ENCODE data around the gene ARHGAP26. TPM values are rescaled to one million over a fixed set of nuclear protein-coding genes. Genes with fewer than 3 reads are reported as not detected.

ARHGAP26 gene
- total RNA-seq, 4 donors from 2014 or later: 22.3 to 40.7 (median 28.2) TPM

- Histone ChIP-seq H3K27ac (replicated peaks in 1 of 4) (no peak overlapping the region), H3K9me3 (no peaks in the 10 kb centered on the region), H3K4me3 (no peak overlapping the region), H3K4me1 (peaks cover 0 to 19% (median 14%) of the 10 kb centered on the region in 4 donors), H3K27me3 (peaks cover 0 to 7% (median 0%) of the 10 kb centered on the region in 4 donors), H3K36me3 (no peaks in the 10 kb centered on the region)
- intact Hi-C loops (cut with DNase I): no loop called here
- no peak for TF ChIP-seq CTCF (IDR thresholded peaks at IDR 0.05)
- no peak for TF ChIP-seq POLR2AphosphoS5 (IDR thresholded peaks at IDR 0.05)
- no peak for TF ChIP-seq EP300 (IDR thresholded peaks at IDR 0.05)
- TF ChIP-seq POLR2A (IDR thresholded peaks at IDR 0.05; ENCODE audit: low read depth): no peak
- WGBS: 97% methylated on average over 9 of the region's 9 CpGs
- DNase-seq (ENCODE audit: extremely low spot score): no peak
Measured at GRCh38 chr5:142724821-142725220, 45.4 kb upstream of the ARHGAP26 start.

- 83% methylated on average over 4 of the region's 4 CpGs for WGBS
- no peak overlapping the region for H3K27ac ChIP-seq (replicated peaks in 1 of 4)
- intact Hi-C loops (cut with DNase I): no loop called here
Measured at GRCh38 chr5:142725231-142726187, 44.7 kb upstream of the ARHGAP26 start.

GRCh38 chr5:142726188-142726731 lies 43.9 kb upstream of the ARHGAP26 start:
- H3K36me3 ChIP-seq: no peaks in the 10 kb centered on the region
- intact Hi-C loops (cut with DNase I): no loop called here

More at GRCh38 chr5:142725231-142726187, 44.7 kb upstream of the ARHGAP26 start:
- H3K27me3 ChIP-seq: peaks cover 0 to 7% (median 0%) of the 10 kb centered on the region in 4 donors
- no peaks in the 10 kb centered on the region for H3K36me3 ChIP-seq
- no peaks in the 10 kb centered on the region for H3K9me3 ChIP-seq
- no peak overlapping the region for H3K4me3 ChIP-seq
- H3K4me1 ChIP-seq: peaks cover 0 to 19% (median 14%) of the 10 kb centered on the region in 4 donors
- no peak for TF ChIP-seq EP300 (IDR thresholded peaks at IDR 0.05)
- no peak for TF ChIP-seq POLR2A (IDR thresholded peaks at IDR 0.05; ENCODE audit: low read depth)
- TF ChIP-seq CTCF (IDR thresholded peaks at IDR 0.05): no peak
- TF ChIP-seq POLR2AphosphoS5 (IDR thresholded peaks at IDR 0.05): no peak
- no peak for DNase-seq (ENCODE audit: extremely low spot score)

GRCh38 chr5:142727735-142728047 lies 42.5 kb upstream of the ARHGAP26 start:
- H3K4me3 ChIP-seq: no peak overlapping the region
- no peak overlapping the region for H3K27ac ChIP-seq (replicated peaks in 1 of 4)
- TF ChIP-seq POLR2AphosphoS5 (IDR thresholded peaks at IDR 0.05) (no peak), POLR2A (IDR thresholded peaks at IDR 0.05; ENCODE audit: low read depth) (no peak), EP300 (IDR thresholded peaks at IDR 0.05) (no peak), CTCF (IDR thresholded peaks at IDR 0.05) (no peak)
- no peak for DNase-seq (ENCODE audit: extremely low spot score)
- no peaks in the 10 kb centered on the region for H3K9me3 ChIP-seq
- no peaks in the 10 kb centered on the region for H3K27me3 ChIP-seq
- intact Hi-C loops (cut with DNase I): no loop called here
- H3K4me1 ChIP-seq: peaks cover 0 to 11% (median 11%) of the 10 kb centered on the region in 4 donors
- H3K36me3 ChIP-seq: no peaks in the 10 kb centered on the region
- WGBS: 79% methylated on average over 2 of the region's 2 CpGs

More at GRCh38 chr5:142726188-142726731, 43.9 kb upstream of the ARHGAP26 start:
- TF ChIP-seq POLR2A (IDR thresholded peaks at IDR 0.05; ENCODE audit: low read depth): no peak
- peak in 1 of 2 donors; percentile 20 for TF ChIP-seq POLR2AphosphoS5 (IDR thresholded peaks at IDR 0.05)
- Histone ChIP-seq H3K4me3 (no peak overlapping the region), H3K9me3 (no peaks in the 10 kb centered on the region), H3K27ac (replicated peaks in 1 of 4) (no peak overlapping the region), H3K27me3 (peaks cover 0 to 7% (median 0%) of the 10 kb centered on the region in 4 donors), H3K4me1 (peaks cover 0 to 13% (median 12%) of the 10 kb centered on the region in 4 donors)
- WGBS: 37% methylated on average over 2 of the region's 2 CpGs
- no peak for DNase-seq (ENCODE audit: extremely low spot score)
